BLaER1 (cell line): ENCODE results near the gene LRCH2.

ENCODE experiments used
- H3K27ac ChIP-seq: shearing (Covaris generic); formaldehyde crosslinking; 2 replicates; pipeline ENCODE4 v1.8.1; 2022
- H3K27me3 ChIP-seq: shearing (Covaris generic); formaldehyde crosslinking; 2 replicates; pipeline ENCODE4 v1.8.1; 2022
- H3K36me3 ChIP-seq: shearing (Covaris generic); formaldehyde crosslinking; 2 replicates; pipeline ENCODE4 v1.8.1; 2022
- H3K4me1 ChIP-seq: shearing (Covaris generic); formaldehyde crosslinking; 2 replicates; pipeline ENCODE4 v1.8.1; 2022
- H3K4me2 ChIP-seq: shearing (Covaris generic); formaldehyde crosslinking; 2 replicates; pipeline ENCODE4 v1.8.1; 2022
- H3K4me3 ChIP-seq: shearing (Covaris generic); formaldehyde crosslinking; 2 replicates; pipeline ENCODE4 v1.8.1; 2022
- H3K9ac ChIP-seq: shearing (Covaris generic); formaldehyde crosslinking; 2 replicates; pipeline ENCODE4 v1.8.1; 2022
- H3K9me3 ChIP-seq: shearing (Covaris generic); formaldehyde crosslinking; 2 replicates; pipeline ENCODE4 v1.8.1; 2022
- H4K20me1 ChIP-seq: shearing (Covaris generic); formaldehyde crosslinking; 2 replicates; pipeline ENCODE4 v1.8.1; 2022
- Cebpa-rat ChIP-seq: shearing (Covaris generic); IDR thresholded peaks from 2 replicates; pipeline ENCODE4 v1.8.1; 2022

Gene LRCH2, protein sequence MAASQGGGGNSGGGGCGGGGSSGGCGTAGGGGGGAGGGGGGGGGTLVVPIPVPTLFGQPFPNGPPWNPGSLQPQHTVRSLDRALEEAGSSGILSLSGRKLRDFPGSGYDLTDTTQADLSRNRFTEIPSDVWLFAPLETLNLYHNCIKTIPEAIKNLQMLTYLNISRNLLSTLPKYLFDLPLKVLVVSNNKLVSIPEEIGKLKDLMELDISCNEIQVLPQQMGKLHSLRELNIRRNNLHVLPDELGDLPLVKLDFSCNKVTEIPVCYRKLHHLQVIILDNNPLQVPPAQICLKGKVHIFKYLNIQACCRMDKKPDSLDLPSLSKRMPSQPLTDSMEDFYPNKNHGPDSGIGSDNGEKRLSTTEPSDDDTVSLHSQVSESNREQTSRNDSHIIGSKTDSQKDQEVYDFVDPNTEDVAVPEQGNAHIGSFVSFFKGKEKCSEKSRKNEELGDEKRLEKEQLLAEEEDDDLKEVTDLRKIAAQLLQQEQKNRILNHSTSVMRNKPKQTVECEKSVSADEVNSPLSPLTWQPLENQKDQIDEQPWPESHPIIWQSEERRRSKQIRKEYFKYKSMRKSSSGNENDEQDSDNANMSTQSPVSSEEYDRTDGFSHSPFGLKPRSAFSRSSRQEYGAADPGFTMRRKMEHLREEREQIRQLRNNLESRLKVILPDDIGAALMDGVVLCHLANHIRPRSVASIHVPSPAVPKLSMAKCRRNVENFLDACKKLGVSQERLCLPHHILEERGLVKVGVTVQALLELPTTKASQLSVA

GRCh38 chrX:115233497-115234455 lies at the start of gene LRCH2:
Gene LRCH2 (minus strand): TSS chrX:115234096. CDS start chrX:115234041, 55 bp downstream.
- peaks cover 83% of the 10 kb centered on the region for H3K27me3 ChIP-seq
- no peaks in the 10 kb centered on the region for H3K9me3 ChIP-seq
- no peak within 1 kb of the TSS for H3K4me3 ChIP-seq
- H3K36me3 ChIP-seq = no peaks in the 10 kb centered on the region
- no peak within 1 kb of the TSS for H3K4me2 ChIP-seq
- no peak within 1 kb of the TSS for H3K9ac ChIP-seq
- no peak for TF ChIP-seq Cebpa-rat
- no peaks in the 10 kb centered on the region for H3K4me1 ChIP-seq
- H4K20me1 ChIP-seq = no peaks in the 10 kb centered on the region; the same call in 1 of the 2 replicates
- no peak within 1 kb of the TSS for H3K27ac ChIP-seq

DNA sequence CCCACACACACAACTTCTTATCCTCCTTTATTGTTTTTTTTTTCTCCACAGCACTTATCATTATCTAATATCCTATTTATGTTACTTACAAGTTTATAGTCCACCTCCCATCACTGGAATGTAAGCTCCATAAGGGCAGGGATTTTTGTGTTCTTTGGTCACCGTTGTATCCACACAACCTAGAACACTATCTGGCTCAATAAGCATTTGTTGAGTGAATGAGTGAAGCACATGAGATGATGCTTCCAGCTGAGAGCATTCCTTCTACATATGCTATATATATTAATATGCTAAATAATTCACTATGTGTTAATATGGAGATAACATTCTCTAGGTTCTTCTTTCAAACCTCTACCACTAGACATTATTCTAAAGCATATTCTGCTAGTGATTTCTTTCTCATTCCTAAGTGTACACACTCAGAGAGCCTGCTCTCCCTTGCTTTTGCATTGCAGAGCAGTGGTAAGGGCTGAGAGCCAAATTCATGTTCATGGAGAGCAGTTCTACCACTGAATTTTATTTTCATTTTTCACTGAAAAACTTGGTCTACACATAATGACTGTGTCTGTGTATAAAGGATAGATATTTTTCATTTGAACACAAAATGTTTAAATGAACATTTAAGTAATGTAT lies 35.3 kb upstream of the LRCH2 start:
- Histone ChIP-seq H3K9ac (no peak overlapping the region), H3K27ac (no peak overlapping the region), H3K36me3 (no peaks in the 10 kb centered on the region), H3K9me3 (no peaks in the 10 kb centered on the region), H3K4me1 (no peaks in the 10 kb centered on the region), H3K27me3 (peaks cover 76% of the 10 kb centered on the region), H4K20me1 (0 out of 2 replicates have a peak, but pooled peaks cover 4% of the 10 kb centered on the region), H3K4me2 (no peak overlapping the region), H3K4me3 (no peak overlapping the region)
- no peak for TF ChIP-seq Cebpa-rat

DNA sequence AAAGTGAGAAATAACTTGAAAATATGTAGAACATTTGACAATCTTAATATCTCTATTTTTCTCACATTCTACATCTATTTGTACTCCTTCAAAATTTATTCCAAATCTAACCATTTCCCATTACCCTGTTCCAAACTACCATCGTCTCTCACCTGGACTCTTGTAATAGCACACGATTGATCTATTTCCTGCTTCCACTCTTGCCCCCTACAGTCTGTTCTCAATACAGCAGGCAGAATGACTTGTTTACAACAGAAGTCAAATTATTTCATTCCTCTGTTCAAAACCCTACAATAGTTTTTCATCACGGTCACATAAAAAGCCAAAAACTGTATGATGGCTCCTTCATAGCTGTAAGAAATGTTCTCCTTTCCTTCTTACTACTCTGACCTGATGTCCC lies 34.5 kb upstream of the LRCH2 start:
- H3K27ac ChIP-seq = no peak overlapping the region
- no peaks in the 10 kb centered on the region for H3K4me1 ChIP-seq
- H3K4me2 ChIP-seq = no peak overlapping the region
- no peaks in the 10 kb centered on the region for H3K9me3 ChIP-seq
- H3K4me3 ChIP-seq = no peak overlapping the region
- TF ChIP-seq Cebpa-rat = no peak
- H3K36me3 ChIP-seq = no peaks in the 10 kb centered on the region
- no peak overlapping the region for H3K9ac ChIP-seq
- peaks cover 74% of the 10 kb centered on the region for H3K27me3 ChIP-seq
- H4K20me1 ChIP-seq = 0 out of 2 replicates have a peak, but pooled peaks cover 4% of the 10 kb centered on the region

GRCh38 chrX:115266300-115266699 lies 32.4 kb upstream of the LRCH2 start:
- no peak overlapping the region for H3K4me2 ChIP-seq
- no peak overlapping the region for H3K27ac ChIP-seq
- H3K4me1 ChIP-seq = no peaks in the 10 kb centered on the region
- no peak overlapping the region for H3K4me3 ChIP-seq
- no peaks in the 10 kb centered on the region for H3K9me3 ChIP-seq
- H3K36me3 ChIP-seq = no peaks in the 10 kb centered on the region
- no peak overlapping the region for H3K9ac ChIP-seq
- 0 out of 2 replicates have a peak, but pooled peaks cover 4% of the 10 kb centered on the region for H4K20me1 ChIP-seq
- peaks cover 79% of the 10 kb centered on the region for H3K27me3 ChIP-seq
- TF ChIP-seq Cebpa-rat = no peak

- peaks cover 7% of the 10 kb centered on the region; the same call in 1 of the 2 replicates for H4K20me1 ChIP-seq
- H3K4me2 ChIP-seq = no peak overlapping the region
- no peak overlapping the region for H3K4me3 ChIP-seq
- H3K36me3 ChIP-seq = no peaks in the 10 kb centered on the region
- TF ChIP-seq Cebpa-rat = no peak
- no peak overlapping the region for H3K9ac ChIP-seq
- no peak overlapping the region for H3K27ac ChIP-seq
- H3K9me3 ChIP-seq = no peaks in the 10 kb centered on the region
- no peaks in the 10 kb centered on the region for H3K4me1 ChIP-seq
- peaks cover 79% of the 10 kb centered on the region for H3K27me3 ChIP-seq
Measured at GRCh38 chrX:115264009-115264408, 30.1 kb upstream of the LRCH2 start.

DNA sequence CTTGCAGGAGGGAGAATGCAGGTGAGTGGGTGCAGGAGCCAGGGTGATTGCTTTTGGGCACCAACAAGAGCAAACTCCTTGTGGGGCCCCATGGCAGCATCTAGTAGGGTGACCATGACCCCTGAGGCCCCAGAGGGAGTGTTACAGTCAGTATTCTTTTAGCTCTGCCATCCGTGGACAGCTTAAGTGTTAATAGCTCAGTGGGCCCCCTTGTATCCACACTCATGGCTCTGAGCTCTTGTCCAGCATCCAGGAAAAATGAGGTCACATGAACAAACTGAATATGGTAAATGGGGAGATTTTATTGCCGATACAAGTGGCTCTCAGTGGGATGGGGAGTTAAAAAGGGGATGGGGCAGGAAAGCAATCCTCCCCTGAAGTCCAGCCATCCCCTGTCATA lies 27.3 kb upstream of the LRCH2 start:
- Histone ChIP-seq H3K27ac (no peak overlapping the region), H3K27me3 (peaks cover 81% of the 10 kb centered on the region), H3K4me1 (no peaks in the 10 kb centered on the region), H3K9ac (no peak overlapping the region), H3K4me2 (no peak overlapping the region), H3K36me3 (no peaks in the 10 kb centered on the region), H4K20me1 (peaks cover 6% of the 10 kb centered on the region; the same call in 1 of the 2 replicates), H3K4me3 (no peak overlapping the region), H3K9me3 (no peaks in the 10 kb centered on the region)
- TF ChIP-seq Cebpa-rat = no peak

DNA sequence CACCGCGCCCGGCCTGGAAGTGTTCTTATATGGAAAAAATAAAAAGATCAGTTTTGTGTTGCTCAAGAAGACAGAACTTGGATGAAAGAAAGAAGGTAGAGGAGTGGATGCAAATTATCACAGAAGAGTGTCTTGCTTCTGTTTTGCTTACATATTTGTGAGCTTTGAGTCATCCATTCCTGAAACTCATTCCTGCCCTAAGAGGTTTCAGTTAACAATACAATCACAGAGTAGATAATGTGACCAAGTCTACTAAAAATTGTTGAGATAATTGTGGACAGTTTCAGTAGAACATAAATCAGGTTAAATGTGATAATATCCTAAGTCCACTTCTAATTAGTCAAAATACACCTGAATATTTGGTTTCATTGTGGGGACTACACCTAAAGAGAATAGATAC lies 26.4 kb upstream of the LRCH2 start:
- Histone ChIP-seq H3K4me1 (no peaks in the 10 kb centered on the region), H3K27ac (no peak overlapping the region), H3K4me3 (no peak overlapping the region), H4K20me1 (peaks cover 6% of the 10 kb centered on the region; the same call in 1 of the 2 replicates), H3K4me2 (no peak overlapping the region), H3K9ac (no peak overlapping the region), H3K9me3 (no peaks in the 10 kb centered on the region), H3K27me3 (peaks cover 84% of the 10 kb centered on the region), H3K36me3 (no peaks in the 10 kb centered on the region)
- no peak for TF ChIP-seq Cebpa-rat

- Histone ChIP-seq H3K9ac (no peak overlapping the region), H3K4me2 (no peak overlapping the region), H3K27me3 (peaks cover 88% of the 10 kb centered on the region), H3K4me3 (no peak overlapping the region), H3K9me3 (no peaks in the 10 kb centered on the region), H4K20me1 (peaks cover 6% of the 10 kb centered on the region; the same call in 1 of the 2 replicates), H3K36me3 (no peaks in the 10 kb centered on the region), H3K4me1 (no peaks in the 10 kb centered on the region), H3K27ac (no peak overlapping the region)
- TF ChIP-seq Cebpa-rat = no peak
Measured at GRCh38 chrX:115259238-115259875, 25.5 kb upstream of the LRCH2 start.
